ENCODE results near the gene BARHL1.

- TF ChIP-seq BHLHE40 (IDR thresholded peaks at IDR 0.05; ENCODE audit: low read depth, low read length) (no peak), CTCF (IDR thresholded peaks at IDR 0.05) (no peak), POLR2A (IDR thresholded peaks at IDR 0.05; ENCODE audit: low read length) (no peak), HOXB13 (CRISPR knock-in tag; IDR thresholded peaks at IDR 0.05; ENCODE audit: low read depth) (no peak), RAD21 (conservative IDR thresholded peaks at IDR 0.05 in 1 of 2, IDR thresholded peaks at IDR 0.05 in 1 of 2) (no peak), RFX5 (IDR thresholded peaks at IDR 0.05) (no peak), RCOR1 (IDR thresholded peaks at IDR 0.05; ENCODE audit: low read depth, low read length) (no peak), POLR2AphosphoS2 (conservative IDR thresholded peaks at IDR 0.05; ENCODE audit: low read length) (no peak)
These were observed 47.7 kb downstream of the BARHL1 start for GRCh38 chr9:132630116-132630515.
